Mucosa of gallbladder (tissue), 1 donor: ENCODE data around the gene C19orf81. TPM values are rescaled to one million over a fixed set of nuclear protein-coding genes. Genes with fewer than 3 reads are reported as not detected.

Experiments used
- total RNA-seq: library from RNA; stranded (reverse); gene quantifications from one replicate; pipeline ENCODE4 v1.2.1, GENCODE V29; 2021
- donor health status: DM: no; HTN: no; CAD: no.

The C19orf81 gene
- total RNA-seq, 1 donor from 2014 or later: not detected

Other genes with a start within 250 kb of the C19orf81 start
- gene SPIB, start 230.5 kb upstream of the C19orf81 start, total RNA-seq: 1.8 TPM
- not detected for gene MYBPC2, start 216.6 kb upstream of the C19orf81 start, total RNA-seq
- 182 TPM for gene EMC10, start 172.9 kb upstream of the C19orf81 start, total RNA-seq
- 5.0 TPM for gene GARIN5A, start 172.6 kb upstream of the C19orf81 start, total RNA-seq
- gene JOSD2, start 138.3 kb upstream of the C19orf81 start, total RNA-seq: 57.3 TPM
- gene ASPDH, start 135.5 kb upstream of the C19orf81 start, total RNA-seq: not detected
- 3.5 TPM for gene LRRC4B, start 81.0 kb upstream of the C19orf81 start, total RNA-seq
- 0.32 TPM for gene SYT3, start 9.6 kb upstream of the C19orf81 start, total RNA-seq
- 1.1 TPM for gene SHANK1, start 70.4 kb downstream of the C19orf81 start, total RNA-seq
- gene CLEC11A, start 73.9 kb downstream of the C19orf81 start, total RNA-seq: 15.1 TPM
- gene GPR32, start 121.0 kb downstream of the C19orf81 start, total RNA-seq: not detected
- not detected for gene ACP4, start 141.0 kb downstream of the C19orf81 start, total RNA-seq
- gene KLK1, start 174.3 kb downstream of the C19orf81 start, total RNA-seq: 1.5 TPM
- not detected for gene KLK15, start 184.1 kb downstream of the C19orf81 start, total RNA-seq
- not detected for gene KLK3, start 205.5 kb downstream of the C19orf81 start, total RNA-seq
- gene KLK2, start 224.0 kb downstream of the C19orf81 start, total RNA-seq: not detected